ENCODE data around the gene CTNNBL1.

The CTNNBL1 gene

DNA sequence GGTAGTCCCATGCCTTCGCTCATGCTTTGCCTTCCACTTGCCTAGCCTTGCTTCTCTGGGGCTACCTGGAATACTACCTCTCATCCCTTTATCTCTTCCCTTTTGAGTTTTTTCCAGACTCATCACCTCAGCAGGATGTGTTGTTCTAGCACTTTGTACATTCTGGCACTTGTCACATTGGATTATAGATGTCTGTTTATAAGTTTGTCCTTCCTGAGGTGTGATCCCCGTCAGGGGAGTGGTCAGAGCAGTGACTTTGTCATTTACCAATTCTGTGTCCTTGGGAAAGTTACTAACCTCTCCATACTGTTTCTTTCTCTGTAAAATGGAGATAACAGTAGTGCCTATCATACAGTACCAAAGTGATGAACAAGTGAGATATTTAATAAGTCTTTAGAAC lies 66.5 kb downstream of the CTNNBL1 start:
- DNase-seq (ENCODE audit: low read depth) = no peak
- H3K4me3 ChIP-seq (ENCODE audit: low read length) = no peak overlapping the region
- TF ChIP-seq, protein P1, sequence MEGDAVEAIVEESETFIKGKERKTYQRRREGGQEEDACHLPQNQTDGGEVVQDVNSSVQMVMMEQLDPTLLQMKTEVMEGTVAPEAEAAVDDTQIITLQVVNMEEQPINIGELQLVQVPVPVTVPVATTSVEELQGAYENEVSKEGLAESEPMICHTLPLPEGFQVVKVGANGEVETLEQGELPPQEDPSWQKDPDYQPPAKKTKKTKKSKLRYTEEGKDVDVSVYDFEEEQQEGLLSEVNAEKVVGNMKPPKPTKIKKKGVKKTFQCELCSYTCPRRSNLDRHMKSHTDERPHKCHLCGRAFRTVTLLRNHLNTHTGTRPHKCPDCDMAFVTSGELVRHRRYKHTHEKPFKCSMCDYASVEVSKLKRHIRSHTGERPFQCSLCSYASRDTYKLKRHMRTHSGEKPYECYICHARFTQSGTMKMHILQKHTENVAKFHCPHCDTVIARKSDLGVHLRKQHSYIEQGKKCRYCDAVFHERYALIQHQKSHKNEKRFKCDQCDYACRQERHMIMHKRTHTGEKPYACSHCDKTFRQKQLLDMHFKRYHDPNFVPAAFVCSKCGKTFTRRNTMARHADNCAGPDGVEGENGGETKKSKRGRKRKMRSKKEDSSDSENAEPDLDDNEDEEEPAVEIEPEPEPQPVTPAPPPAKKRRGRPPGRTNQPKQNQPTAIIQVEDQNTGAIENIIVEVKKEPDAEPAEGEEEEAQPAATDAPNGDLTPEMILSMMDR (conservative IDR thresholded peaks at IDR 0.05; ENCODE audit: low read length) = no peak

DNA sequence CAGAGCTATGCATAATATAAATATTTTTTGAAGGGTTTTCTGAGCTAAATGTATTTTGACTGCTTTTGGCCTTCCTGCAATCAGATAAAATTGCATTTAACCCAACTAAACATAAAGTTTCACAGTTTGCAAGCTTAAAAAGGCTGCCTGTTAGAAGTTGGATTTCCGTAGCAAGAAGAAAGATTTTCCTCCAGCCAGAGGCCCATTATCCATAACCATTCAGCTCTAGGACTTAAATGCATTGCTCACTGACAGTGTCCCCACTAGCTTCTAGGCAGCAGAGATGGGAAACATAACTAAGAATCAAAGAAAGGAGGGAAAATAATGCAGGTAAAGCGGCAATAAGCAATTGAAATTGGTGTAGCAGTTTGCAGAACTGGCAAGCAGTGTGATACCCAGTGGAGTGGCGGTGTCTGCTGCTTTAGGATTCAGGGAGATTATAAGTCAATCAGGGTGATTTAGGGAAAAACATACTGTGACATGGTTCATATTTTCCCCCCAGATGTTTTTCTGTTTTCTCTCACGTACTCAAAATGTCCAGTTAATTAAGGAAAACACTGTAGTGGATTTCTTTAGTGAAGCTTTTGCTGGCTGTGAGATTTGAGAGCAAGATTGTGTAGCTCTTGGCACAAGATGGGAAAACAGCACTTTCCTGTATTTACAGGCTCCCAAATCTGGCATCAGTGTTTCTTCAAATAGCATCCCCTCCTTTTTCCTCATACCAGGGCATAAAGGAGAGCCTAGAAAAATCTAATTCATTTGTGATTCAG lies 69.1 kb downstream of the CTNNBL1 start:
- TF ChIP-seq, protein P1 (conservative IDR thresholded peaks at IDR 0.05; ENCODE audit: low read length) = no peak
- no peak for DNase-seq (ENCODE audit: low read depth)
- no peak overlapping the region for H3K4me3 ChIP-seq (ENCODE audit: low read length)

DNA sequence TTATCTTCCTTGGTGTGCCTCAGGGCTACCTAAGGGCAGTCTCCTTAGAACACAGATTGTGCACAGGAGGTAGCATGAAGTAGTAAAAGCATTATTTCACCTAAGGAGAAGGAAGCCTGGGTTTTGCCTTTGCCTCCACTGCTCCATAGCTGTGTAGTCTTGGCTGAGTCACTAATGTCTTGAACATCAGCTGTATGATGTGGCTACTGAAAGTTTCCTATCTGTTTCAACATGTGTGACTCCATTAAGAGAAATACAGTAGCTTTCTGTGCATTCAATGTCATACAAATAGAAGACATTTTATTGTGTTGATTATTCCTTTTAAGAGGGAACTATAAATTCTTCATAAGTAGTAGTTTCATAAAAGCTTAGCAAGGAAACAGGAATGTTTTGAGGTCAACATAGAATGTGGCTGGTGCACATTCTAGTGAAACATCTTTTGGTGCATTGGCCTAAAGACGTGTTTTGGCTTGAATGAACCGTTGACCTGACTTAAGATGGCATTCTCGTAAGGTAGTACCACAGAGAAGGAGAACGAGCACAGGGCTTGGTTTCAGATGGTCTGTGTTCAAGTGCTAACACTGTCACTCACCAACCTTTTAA lies 70.6 kb downstream of the CTNNBL1 start:
- TF ChIP-seq, protein P1 (conservative IDR thresholded peaks at IDR 0.05; ENCODE audit: low read length) = no peak
- no peak overlapping the region for H3K4me3 ChIP-seq (ENCODE audit: low read length)

DNA sequence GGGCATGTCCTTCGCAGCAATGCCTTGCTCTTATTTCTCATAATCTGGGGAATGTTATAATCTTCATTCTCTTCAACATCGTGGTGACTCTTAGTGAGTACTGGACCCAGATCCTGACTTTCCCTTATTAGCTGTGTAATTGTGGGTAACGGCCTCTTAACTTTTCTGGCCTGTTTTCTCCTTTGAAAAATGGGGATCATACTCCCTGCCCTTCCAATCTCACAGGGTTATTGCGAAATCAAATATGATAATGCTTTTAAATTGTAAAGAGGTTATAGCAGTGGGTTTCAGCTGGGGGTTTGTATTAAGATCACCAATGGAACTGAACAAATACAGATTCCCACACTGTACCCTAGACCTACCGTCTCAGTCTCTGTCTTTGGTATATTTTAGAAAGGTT lies 77.1 kb downstream of the CTNNBL1 start:
- H3K4me3 ChIP-seq (ENCODE audit: low read length) = no peak overlapping the region
- DNase-seq (ENCODE audit: low read depth) = no peak
- TF ChIP-seq, protein P1 (conservative IDR thresholded peaks at IDR 0.05; ENCODE audit: low read length) = no peak

More for the DNA sequence above, 70.6 kb downstream of the CTNNBL1 start:
- DNase-seq (ENCODE audit: low read depth) = no peak

DNA sequence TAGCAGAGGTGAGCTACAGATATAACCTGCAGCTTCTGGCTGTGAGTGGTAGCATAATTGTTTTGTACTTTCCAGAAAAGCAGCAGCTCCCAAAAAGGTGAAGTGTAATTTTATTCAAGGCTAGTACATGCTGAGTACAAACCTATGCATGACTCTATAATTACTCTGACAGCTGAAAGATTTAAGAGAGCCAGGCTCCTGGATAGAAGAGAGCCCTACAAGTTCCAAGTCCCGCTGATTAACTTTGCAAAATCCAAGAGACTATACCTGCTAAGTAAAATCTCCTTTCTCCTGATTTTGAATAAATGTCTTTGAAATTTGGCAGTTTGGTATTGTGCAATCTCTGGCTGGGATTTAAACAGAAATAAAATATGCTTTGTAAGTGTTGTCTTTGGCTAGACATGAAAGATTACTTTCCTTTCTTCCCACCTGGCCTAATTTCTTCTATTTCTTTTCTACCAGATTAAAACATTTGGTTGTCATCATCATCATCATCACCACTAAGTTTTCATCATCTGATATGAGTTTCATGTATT lies 79.5 kb downstream of the CTNNBL1 start:
- no peak overlapping the region for H3K4me3 ChIP-seq (ENCODE audit: low read length)
- TF ChIP-seq, protein P1 (conservative IDR thresholded peaks at IDR 0.05; ENCODE audit: low read length) = no peak
- DNase-seq (ENCODE audit: low read depth) = no peak

DNA sequence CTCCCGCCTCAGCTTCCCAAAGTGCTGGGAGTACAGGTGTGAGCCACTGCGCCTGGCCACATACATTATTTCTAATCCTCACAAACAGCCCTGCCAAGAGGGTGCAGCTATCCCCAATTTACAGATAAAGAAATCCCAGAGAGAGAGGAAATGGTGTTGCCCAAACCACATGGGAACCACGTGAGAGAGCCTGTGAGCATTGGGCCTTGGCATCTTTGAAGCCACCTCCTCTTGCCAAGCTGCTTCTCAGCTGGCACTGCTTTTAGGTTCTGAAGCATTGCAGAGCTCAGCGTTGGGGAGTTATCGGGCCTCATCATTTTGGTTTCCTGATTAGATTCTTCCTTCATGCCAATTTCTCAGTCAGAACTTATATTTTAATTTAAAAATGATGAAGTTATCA lies 80.3 kb downstream of the CTNNBL1 start:
- TF ChIP-seq, protein P1 (conservative IDR thresholded peaks at IDR 0.05; ENCODE audit: low read length) = no peak
- H3K4me3 ChIP-seq (ENCODE audit: low read length) = no peak overlapping the region
- DNase-seq (ENCODE audit: low read depth) = no peak

DNA sequence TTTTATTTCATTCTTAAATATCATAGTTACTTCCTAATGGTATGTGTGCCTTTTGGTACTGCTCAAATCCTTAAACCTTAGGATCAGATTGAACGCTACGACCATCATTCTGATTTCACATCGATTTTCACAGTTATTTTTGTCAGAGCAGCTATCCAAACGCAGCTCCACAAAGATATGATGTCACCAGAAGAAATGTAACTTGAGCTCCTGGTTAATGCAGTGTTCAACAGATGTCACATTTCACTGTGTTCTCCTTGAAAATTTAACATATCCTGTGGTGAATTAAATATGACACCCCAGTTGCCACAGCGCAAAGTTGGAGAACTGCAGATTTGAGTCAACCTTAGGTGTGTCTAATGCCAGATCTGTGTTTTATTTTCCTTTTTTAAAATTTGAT lies 81.4 kb downstream of the CTNNBL1 start:
- DNase-seq (ENCODE audit: low read depth) = no peak
- TF ChIP-seq, protein P1 (conservative IDR thresholded peaks at IDR 0.05; ENCODE audit: low read length) = no peak
- no peak overlapping the region for H3K4me3 ChIP-seq (ENCODE audit: low read length)
